C4-2B (cell line): ENCODE measurements around the gene UBXN6.

Source experiments
- CTCF ChIP-seq: fragments of 450-650 bp; conservative IDR thresholded peaks from 2 replicates; pipeline ENCODE4 v1.5.1; 2017; ENCODE audit warnings: mild to moderate bottlenecking
- ZFX ChIP-seq: fragments of 450-650 bp; IDR thresholded peaks from 2 replicates; pipeline ENCODE4 v1.6.1; 2017

- no peak for TF ChIP-seq CTCF
- TF ChIP-seq ZFX, result no peak
These were observed 11.5 kb downstream of the UBXN6 start for GRCh38 chr19:4445963-4446703.
